ENCODE measurements around the gene DNAJC8. TPM values are rescaled to one million over a fixed set of nuclear protein-coding genes. Genes with fewer than 3 reads are reported as not detected.
A peak's percentile ranks its signal among the peaks of the same experiment; 100 is the strongest.

Gene DNAJC8
- total and polyA plus RNA-seq, 10 of the 15 experiments (the other 5 are each of a cell fraction or from before 2014, with no cell fraction given), result 91.2 to 296 (median 152) TPM

GRCh38 chr1:28176492-28177470 is 56.0 kb downstream of the DNAJC8 start, which contains the start of gene PTAFR (continued):
- TF ChIP-seq, protein P1, sequence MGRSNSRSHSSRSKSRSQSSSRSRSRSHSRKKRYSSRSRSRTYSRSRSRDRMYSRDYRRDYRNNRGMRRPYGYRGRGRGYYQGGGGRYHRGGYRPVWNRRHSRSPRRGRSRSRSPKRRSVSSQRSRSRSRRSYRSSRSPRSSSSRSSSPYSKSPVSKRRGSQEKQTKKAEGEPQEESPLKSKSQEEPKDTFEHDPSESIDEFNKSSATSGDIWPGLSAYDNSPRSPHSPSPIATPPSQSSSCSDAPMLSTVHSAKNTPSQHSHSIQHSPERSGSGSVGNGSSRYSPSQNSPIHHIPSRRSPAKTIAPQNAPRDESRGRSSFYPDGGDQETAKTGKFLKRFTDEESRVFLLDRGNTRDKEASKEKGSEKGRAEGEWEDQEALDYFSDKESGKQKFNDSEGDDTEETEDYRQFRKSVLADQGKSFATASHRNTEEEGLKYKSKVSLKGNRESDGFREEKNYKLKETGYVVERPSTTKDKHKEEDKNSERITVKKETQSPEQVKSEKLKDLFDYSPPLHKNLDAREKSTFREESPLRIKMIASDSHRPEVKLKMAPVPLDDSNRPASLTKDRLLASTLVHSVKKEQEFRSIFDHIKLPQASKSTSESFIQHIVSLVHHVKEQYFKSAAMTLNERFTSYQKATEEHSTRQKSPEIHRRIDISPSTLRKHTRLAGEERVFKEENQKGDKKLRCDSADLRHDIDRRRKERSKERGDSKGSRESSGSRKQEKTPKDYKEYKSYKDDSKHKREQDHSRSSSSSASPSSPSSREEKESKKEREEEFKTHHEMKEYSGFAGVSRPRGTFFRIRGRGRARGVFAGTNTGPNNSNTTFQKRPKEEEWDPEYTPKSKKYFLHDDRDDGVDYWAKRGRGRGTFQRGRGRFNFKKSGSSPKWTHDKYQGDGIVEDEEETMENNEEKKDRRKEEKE (IDR thresholded peaks at IDR 0.05), result no peak
- no peak for TF ChIP-seq E4F1 (IDR thresholded peaks at IDR 0.05; ENCODE audit: borderline replicate concordance, partially characterized antibody)
- TF ChIP-seq, protein P2, sequence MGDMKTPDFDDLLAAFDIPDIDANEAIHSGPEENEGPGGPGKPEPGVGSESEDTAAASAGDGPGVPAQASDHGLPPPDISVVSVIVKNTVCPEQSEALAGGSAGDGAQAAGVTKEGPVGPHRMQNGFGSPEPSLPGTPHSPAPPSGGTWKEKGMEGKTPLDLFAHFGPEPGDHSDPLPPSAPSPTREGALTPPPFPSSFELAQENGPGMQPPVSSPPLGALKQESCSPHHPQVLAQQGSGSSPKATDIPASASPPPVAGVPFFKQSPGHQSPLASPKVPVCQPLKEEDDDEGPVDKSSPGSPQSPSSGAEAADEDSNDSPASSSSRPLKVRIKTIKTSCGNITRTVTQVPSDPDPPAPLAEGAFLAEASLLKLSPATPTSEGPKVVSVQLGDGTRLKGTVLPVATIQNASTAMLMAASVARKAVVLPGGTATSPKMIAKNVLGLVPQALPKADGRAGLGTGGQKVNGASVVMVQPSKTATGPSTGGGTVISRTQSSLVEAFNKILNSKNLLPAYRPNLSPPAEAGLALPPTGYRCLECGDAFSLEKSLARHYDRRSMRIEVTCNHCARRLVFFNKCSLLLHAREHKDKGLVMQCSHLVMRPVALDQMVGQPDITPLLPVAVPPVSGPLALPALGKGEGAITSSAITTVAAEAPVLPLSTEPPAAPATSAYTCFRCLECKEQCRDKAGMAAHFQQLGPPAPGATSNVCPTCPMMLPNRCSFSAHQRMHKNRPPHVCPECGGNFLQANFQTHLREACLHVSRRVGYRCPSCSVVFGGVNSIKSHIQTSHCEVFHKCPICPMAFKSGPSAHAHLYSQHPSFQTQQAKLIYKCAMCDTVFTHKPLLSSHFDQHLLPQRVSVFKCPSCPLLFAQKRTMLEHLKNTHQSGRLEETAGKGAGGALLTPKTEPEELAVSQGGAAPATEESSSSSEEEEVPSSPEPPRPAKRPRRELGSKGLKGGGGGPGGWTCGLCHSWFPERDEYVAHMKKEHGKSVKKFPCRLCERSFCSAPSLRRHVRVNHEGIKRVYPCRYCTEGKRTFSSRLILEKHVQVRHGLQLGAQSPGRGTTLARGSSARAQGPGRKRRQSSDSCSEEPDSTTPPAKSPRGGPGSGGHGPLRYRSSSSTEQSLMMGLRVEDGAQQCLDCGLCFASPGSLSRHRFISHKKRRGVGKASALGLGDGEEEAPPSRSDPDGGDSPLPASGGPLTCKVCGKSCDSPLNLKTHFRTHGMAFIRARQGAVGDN (IDR thresholded peaks at IDR 0.05), result peak; percentile 38
- TF ChIP-seq LARP7 (IDR thresholded peaks at IDR 0.05), result peak; percentile 28; the same call in 1 of the 2 replicates
- TF ChIP-seq FOXK2 (IDR thresholded peaks at IDR 0.05), result no peak
- no peak for TF ChIP-seq HCFC1 (IDR thresholded peaks at IDR 0.05; ENCODE audit: low read length)
- peak; percentile 66 for TF ChIP-seq NR2F1 (conservative IDR thresholded peaks at IDR 0.05)
- no peak for TF ChIP-seq EZH2 (IDR thresholded peaks at IDR 0.05; ENCODE audit: borderline replicate concordance, control insufficient read depth, low read depth, low read length)
- no peak for TF ChIP-seq SREBF1 (IDR thresholded peaks at IDR 0.05; ENCODE audit: low read length)
- TF ChIP-seq ATF3 (IDR thresholded peaks at IDR 0.05; ENCODE audit: borderline replicate concordance, extremely low read depth, low read depth, low read length), result no peak
- TF ChIP-seq CTCF (IDR thresholded peaks at IDR 0.05 in 2 of 3, conservative IDR thresholded peaks at IDR 0.05 in 1 of 3; ENCODE audit: control insufficient read depth in 2 of 3, extremely low read depth in 1 of 3, insufficient read depth in 1 of 3, low read depth in 3 of 3, low read length in 3 of 3), result peak in 2 of 3 experiments; percentile 3 to 11; a peak in 2 of 6 replicates
- TF ChIP-seq CHD4 (IDR thresholded peaks at IDR 0.05), result no peak

Measured in GM12878 (cell line).